ENCODE results near the gene CT45A3.
"Not testable (repeated sequence)": the region's sequence is repeated elsewhere in the genome, so short reads cannot be mapped to it uniquely, and the experiment has no call there.

Gene CT45A3

DNA sequence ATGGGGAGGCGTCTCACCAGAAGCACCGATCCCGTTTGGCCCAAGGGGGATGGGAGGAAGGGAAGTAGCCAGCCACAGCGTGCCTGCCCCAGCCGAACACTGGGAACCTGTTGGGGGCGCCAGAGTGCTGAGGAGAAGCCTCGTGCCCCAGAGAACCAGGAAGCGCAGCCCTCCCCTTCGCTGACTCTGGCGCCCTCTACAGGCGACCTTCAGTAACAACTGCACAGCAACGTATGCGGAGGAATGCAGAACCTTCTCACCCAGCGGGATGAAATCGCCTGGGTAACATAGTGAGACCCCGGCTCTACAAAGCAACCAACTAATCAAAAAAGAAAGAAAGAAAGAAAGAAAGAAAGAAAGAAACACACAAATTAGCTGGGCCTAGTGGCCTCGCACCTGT lies at the start of gene CT45A3:
Gene CT45A3 (minus strand): TSS at position 101 of the 400 bp plus-strand sequence. CDS start 3,747 bp downstream, outside the sequence.
- not testable (repeated sequence) for DNase-seq

DNA sequence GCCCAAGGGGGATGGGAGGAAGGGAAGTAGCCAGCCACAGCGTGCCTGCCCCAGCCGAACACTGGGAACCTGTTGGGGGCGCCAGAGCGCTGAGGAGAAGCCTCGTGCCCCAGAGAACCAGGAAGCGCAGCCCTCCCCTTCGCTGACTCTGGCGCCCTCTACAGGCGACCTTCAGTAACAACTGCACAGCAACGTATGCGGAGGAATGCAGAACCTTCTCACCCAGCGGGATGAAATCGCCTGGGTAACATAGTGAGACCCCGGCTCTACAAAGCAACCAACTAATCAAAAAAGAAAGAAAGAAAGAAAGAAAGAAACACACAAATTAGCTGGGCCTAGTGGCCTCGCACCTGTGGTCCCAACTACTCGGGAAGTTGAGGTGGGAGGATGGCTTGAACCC lies 34.7 kb upstream of the CT45A3 start, which contains the start of gene CT45A6:
Gene CT45A6 (minus strand): TSS at position 101 of the 400 bp plus-strand sequence. CDS start 3,794 bp downstream, outside the sequence.
- not testable (repeated sequence) for DNase-seq

DNA sequence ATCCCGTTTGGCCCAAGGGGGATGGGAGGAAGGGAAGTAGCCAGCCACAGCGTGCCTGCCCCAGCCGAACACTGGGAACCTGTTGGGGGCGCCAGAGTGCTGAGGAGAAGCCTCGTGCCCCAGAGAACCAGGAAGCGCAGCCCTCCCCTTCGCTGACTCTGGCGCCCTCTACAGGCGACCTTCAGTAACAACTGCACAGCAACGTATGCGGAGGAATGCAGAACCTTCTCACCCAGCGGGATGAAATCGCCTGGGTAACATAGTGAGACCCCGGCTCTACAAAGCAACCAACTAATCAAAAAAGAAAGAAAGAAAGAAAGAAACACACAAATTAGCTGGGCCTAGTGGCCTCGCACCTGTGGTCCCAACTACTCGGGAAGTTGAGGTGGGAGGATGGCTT lies 17.4 kb upstream of the CT45A3 start, which contains the start of gene CT45A5:
Gene CT45A5 (minus strand): TSS at position 101 of the 400 bp plus-strand sequence. CDS start 3,774 bp downstream, outside the sequence.
- not testable (repeated sequence) for DNase-seq

DNA sequence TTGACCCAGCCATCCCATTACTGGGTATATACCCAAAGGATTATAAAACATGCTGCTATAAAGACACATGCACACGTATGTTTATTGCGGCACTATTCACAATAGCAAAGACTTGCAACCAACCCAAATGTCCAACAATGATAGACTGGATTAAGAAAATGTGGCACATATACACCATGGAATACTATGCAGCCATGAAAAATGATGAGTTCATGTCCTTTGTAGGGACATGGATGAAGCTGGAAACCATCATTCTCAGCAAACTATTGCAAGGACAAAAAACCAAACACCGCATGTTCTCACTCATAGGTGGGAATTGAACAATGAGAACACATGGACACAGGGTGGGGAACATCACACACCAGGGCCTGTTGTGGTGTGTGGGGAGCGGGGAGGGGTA lies 23.3 kb downstream of the CT45A3 start:
- not testable (repeated sequence) for DNase-seq

DNA sequence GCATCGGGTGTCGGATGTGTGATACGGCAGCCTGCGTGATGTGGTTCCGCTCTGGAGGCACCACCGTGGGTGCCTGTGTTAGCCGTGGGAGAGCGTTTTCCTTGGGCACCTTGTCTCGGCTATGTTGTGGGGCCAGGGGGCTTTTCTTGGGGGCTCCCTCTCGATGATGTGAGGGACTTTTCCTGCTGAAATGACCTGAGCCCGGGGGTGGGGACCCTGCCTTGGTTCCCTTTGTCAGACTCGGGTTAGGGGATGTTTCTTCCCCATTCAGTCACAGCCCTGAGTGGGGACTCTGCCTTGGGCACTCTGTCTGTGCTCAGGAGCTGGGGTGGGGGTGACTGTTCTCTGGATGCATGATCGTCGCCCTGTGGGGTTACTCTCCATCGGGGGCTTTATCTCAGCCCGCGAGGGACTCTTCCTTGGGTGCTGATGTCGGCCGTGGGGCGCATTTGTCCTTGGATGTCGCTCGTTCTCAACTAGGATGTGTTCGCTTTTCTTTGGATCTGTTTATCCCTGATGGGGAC lies 26.7 kb downstream of the CT45A3 start:
- DNase-seq, result no peak

DNA sequence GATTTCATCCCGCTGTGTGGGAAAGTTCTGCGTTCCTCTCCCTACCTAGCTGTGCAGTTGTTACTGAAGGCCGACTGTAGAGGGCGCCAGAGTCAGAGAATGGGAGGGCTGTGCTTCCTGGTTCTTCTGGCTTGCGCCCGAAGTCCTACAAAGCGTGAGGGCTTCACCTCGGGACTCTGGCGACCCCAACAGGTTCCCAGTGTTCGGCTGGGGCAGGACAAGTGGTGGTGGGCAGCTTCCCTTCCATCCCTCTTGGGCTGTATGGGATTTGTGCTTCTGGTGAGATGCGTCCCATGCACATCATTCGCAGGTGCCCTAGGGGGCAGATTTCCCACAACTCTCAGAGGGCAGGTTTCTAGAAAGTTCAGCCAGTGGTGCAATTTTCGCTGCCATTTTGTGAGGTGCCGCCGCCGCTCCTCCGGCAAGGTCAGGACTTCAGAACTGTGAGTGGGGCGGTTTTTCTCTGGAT lies 27.3 kb downstream of the CT45A3 start:
- peak in 1 of 2 experiments; percentile 53 for DNase-seq

- no peak for DNase-seq
Observed at GRCh38 chrX:135737366-135738071, 30.5 kb downstream of the CT45A3 start.

GRCh38 chrX:135734666-135735065 lies 33.3 kb downstream of the CT45A3 start:
- DNase-seq, result not testable (repeated sequence)

GRCh38 chrX:135713795-135714194 lies 54.2 kb downstream of the CT45A3 start:
- no peak for DNase-seq

- DNase-seq, result not testable (repeated sequence)
Observed at GRCh38 chrX:135713183-135713689, 54.8 kb downstream of the CT45A3 start, which contains the start of gene CT45A1. Gene CT45A1, plus strand, starts transcription at chrX:135713639. Its CDS starts 5,302 bp downstream, at chrX:135718941.
